Measurements from ENCODE around the gene LRRK1. TPM values are rescaled to one million over a fixed set of nuclear protein-coding genes. Genes with fewer than 3 reads are reported as not detected.

Gene LRRK1
- total RNA-seq, 4 donors from 2014 or later: 17.0 to 46.3 (median 26.4) TPM

DNA sequence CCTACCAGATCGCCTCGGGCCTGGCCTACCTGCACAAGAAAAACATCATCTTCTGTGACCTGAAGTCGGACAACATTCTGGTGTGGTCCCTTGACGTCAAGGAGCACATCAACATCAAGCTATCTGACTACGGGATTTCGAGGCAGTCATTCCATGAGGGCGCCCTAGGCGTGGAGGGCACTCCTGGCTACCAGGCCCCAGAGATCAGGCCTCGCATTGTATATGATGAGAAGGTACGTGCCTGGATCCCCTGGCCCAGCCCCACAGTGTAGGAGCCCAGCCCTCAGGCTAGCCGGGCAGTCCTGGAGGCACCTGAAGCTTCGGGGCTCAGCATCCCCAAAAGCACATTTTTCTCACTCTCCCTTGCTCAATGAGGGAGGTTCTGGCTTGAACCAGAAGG is 135.8 kb downstream of the LRRK1 start:
- no peaks in the 10 kb centered on the region for H3K4me1 ChIP-seq
- peaks cover 92% of the 10 kb centered on the region for H3K36me3 ChIP-seq
- no peak for TF ChIP-seq EP300 (IDR thresholded peaks at IDR 0.05)
- TF ChIP-seq, protein P1, sequence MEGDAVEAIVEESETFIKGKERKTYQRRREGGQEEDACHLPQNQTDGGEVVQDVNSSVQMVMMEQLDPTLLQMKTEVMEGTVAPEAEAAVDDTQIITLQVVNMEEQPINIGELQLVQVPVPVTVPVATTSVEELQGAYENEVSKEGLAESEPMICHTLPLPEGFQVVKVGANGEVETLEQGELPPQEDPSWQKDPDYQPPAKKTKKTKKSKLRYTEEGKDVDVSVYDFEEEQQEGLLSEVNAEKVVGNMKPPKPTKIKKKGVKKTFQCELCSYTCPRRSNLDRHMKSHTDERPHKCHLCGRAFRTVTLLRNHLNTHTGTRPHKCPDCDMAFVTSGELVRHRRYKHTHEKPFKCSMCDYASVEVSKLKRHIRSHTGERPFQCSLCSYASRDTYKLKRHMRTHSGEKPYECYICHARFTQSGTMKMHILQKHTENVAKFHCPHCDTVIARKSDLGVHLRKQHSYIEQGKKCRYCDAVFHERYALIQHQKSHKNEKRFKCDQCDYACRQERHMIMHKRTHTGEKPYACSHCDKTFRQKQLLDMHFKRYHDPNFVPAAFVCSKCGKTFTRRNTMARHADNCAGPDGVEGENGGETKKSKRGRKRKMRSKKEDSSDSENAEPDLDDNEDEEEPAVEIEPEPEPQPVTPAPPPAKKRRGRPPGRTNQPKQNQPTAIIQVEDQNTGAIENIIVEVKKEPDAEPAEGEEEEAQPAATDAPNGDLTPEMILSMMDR (IDR thresholded peaks at IDR 0.05): no peak
- no peak for TF ChIP-seq POLR2A (IDR thresholded peaks at IDR 0.05)
- no peaks in the 10 kb centered on the region for H3K9me3 ChIP-seq
- no peak overlapping the region for H3K4me3 ChIP-seq
- H3K27me3 ChIP-seq: no peaks in the 10 kb centered on the region
- no peak overlapping the region for H3K27ac ChIP-seq
- DNase-seq (ENCODE audit: low spot score in 2 of 2): peak; percentile 49 to 71
- WGBS: 93% methylated on average over 12 of the region's 12 CpGs

DNA sequence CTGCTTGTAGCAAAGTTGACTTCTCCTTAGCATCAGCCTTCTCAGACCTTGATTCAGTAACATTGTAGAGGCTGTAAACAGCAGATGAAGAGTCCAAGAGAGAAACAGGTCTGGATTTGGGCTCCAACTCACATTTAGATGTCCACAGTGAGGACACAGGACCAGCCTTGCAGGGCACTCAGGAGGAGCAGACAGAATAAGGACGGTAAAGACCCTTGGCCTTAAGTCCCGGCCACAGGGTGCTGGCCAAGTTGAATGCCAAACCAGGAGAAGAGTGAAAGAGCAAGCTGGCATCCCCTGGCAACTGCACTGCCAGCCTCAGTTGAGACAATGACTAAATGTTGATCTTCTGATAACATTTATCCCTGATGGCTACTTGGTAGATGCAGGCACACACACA is 136.3 kb downstream of the LRRK1 start:
- H3K27ac ChIP-seq: no peak overlapping the region
- no peak for TF ChIP-seq POLR2A (IDR thresholded peaks at IDR 0.05)
- TF ChIP-seq, protein P1 (IDR thresholded peaks at IDR 0.05): no peak
- no peak for TF ChIP-seq EP300 (IDR thresholded peaks at IDR 0.05)
- no peak for TF ChIP-seq POLR2AphosphoS5 (IDR thresholded peaks at IDR 0.05)
- WGBS: 91% methylated on average over 2 of the region's 2 CpGs
- H3K4me3 ChIP-seq: no peak overlapping the region
- no peaks in the 10 kb centered on the region for H3K9me3 ChIP-seq
- peaks cover 91% of the 10 kb centered on the region for H3K36me3 ChIP-seq
- DNase-seq (ENCODE audit: low spot score in 2 of 2): peak in 1 of 2 donors; percentile 24
- no peaks in the 10 kb centered on the region for H3K27me3 ChIP-seq
- H3K4me1 ChIP-seq: no peaks in the 10 kb centered on the region

- Histone ChIP-seq H3K4me1 (no peaks in the 10 kb centered on the region), H3K9me3 (no peaks in the 10 kb centered on the region), H3K36me3 (peaks cover 92% of the 10 kb centered on the region), H3K27ac (no peak overlapping the region), H3K4me3 (no peak overlapping the region), H3K27me3 (no peaks in the 10 kb centered on the region)
- peak in 1 of 2 donors; percentile 57 for DNase-seq (ENCODE audit: low spot score in 2 of 2)
- 85% methylated on average over 13 of the region's 15 CpGs for WGBS
- no peak for TF ChIP-seq POLR2AphosphoS5 (IDR thresholded peaks at IDR 0.05)
Observed at GRCh38 chr15:101056366-101057334, 137.5 kb downstream of the LRRK1 start.

- Histone ChIP-seq H3K4me3 (no peak overlapping the region), H3K9me3 (no peaks in the 10 kb centered on the region), H3K4me1 (no peaks in the 10 kb centered on the region), H3K27ac (no peak overlapping the region), H3K27me3 (no peaks in the 10 kb centered on the region), H3K36me3 (peaks cover 92% of the 10 kb centered on the region)
- peak; percentile 52 to 57 for DNase-seq (ENCODE audit: low spot score in 2 of 2)
- WGBS: 94% methylated on average over 14 of the region's 14 CpGs
- TF ChIP-seq, protein P1 (IDR thresholded peaks at IDR 0.05): no peak
- TF ChIP-seq POLR2AphosphoS5 (IDR thresholded peaks at IDR 0.05) (no peak), EP300 (IDR thresholded peaks at IDR 0.05) (no peak), POLR2A (IDR thresholded peaks at IDR 0.05) (no peak)
Observed at GRCh38 chr15:101057841-101058407, 138.8 kb downstream of the LRRK1 start.

- peaks cover 92% of the 10 kb centered on the region for H3K36me3 ChIP-seq
- H3K9me3 ChIP-seq: no peaks in the 10 kb centered on the region
- TF ChIP-seq EP300 (IDR thresholded peaks at IDR 0.05) (no peak), POLR2AphosphoS5 (IDR thresholded peaks at IDR 0.05) (no peak), POLR2A (IDR thresholded peaks at IDR 0.05) (no peak)
- TF ChIP-seq, protein P1 (IDR thresholded peaks at IDR 0.05): no peak
- DNase-seq (ENCODE audit: low spot score in 2 of 2): peak; percentile 32 to 52
- no peaks in the 10 kb centered on the region for H3K4me1 ChIP-seq
- WGBS: 94% methylated on average over 12 of the region's 12 CpGs
- H3K4me3 ChIP-seq: no peak overlapping the region
- H3K27ac ChIP-seq: no peak overlapping the region
- H3K27me3 ChIP-seq: no peaks in the 10 kb centered on the region
Observed at GRCh38 chr15:101058735-101059134, 139.6 kb downstream of the LRRK1 start.
